ENCODE results near the gene AMN.

AMN gene

DNA sequence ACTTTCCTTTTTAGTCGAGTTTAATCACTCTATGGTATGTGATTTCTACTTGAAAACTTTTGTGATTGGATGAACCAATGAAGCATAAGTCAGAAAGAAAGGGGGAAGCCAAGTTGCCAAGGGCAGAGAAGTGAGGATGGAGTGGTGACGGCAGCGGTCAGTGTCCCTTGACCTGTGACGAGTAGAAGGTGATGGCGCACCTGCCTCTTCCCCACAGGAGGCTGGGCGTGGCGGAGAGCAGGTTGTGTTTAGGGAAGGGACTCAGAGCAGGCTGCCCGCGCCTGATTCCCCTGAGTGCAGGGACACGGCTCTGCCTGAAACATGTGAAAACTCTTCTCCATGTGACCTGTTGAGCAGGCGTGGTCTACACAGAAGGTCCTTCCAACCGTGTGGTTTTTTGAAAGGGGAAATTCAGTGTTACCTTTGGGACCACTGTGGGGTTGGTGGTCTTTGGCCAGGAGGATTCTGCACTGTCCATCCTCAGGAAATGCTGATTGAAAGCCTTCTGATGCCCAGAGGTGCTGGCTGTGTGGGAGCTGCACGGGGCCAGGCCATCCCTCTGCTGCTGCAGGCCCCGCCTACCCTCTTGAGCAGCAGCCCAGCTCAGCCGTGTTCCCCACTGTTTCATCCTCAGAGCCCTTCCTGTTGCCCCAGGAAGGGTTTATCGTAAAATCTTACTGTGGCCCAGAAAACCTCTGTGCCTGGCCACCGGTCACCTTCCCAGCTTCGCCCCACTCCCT is 23.5 kb upstream of the AMN start:
- Histone ChIP-seq H3K4me1 (ENCODE audit: control insufficient read depth, insufficient read depth, low read length, poor library complexity, severe bottlenecking) (no peaks in the 10 kb centered on the region), H3K27ac (ENCODE audit: low read depth, low read length, severe bottlenecking) (no peak overlapping the region), H3K9me3 (ENCODE audit: control insufficient read depth, low read length) (no peaks in the 10 kb centered on the region), H3K4me3 (ENCODE audit: extremely low read depth, insufficient read depth, low read length, poor library complexity, severe bottlenecking) (no peak overlapping the region), H3K36me3 (ENCODE audit: control insufficient read depth, insufficient read depth, low read length) (peaks cover 26% of the 10 kb centered on the region)
- WGBS, 2 experiments (ENCODE audit: insufficient coverage in 2 of 2): 89 to 91% methylated on average over 15 to 17 of the region's 18 CpGs

DNA sequence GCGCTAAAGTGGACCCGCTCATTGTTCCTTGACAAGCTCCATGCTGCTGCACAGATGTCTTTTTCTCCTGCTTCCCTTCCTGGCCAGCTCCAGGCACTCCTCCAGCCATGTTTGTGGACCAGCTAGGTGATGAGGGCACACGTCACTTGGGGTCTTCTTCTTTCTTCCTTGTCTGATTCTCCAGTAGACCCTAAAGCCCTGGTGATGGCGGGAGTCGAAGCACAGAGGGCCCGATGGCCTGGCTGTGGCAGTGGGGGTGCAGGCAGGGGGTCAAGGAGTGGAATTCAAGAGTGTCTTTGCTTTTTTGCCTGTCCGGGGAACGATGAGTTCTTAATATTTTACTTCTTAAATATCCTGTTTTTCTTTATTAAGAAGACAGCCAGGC is 23.0 kb upstream of the AMN start:
- Histone ChIP-seq H3K4me3 (ENCODE audit: extremely low read depth, insufficient read depth, low read length, poor library complexity, severe bottlenecking) (no peak overlapping the region), H3K36me3 (ENCODE audit: control insufficient read depth, insufficient read depth, low read length) (peaks cover 24% of the 10 kb centered on the region), H3K9me3 (ENCODE audit: control insufficient read depth, low read length) (no peaks in the 10 kb centered on the region), H3K4me1 (ENCODE audit: control insufficient read depth, insufficient read depth, low read length, poor library complexity, severe bottlenecking) (no peaks in the 10 kb centered on the region), H3K27ac (ENCODE audit: low read depth, low read length, severe bottlenecking) (no peak overlapping the region)
- 100% methylated on average over 4 to 5 of the region's 8 CpGs for WGBS, 2 experiments (ENCODE audit: insufficient coverage in 2 of 2)

DNA sequence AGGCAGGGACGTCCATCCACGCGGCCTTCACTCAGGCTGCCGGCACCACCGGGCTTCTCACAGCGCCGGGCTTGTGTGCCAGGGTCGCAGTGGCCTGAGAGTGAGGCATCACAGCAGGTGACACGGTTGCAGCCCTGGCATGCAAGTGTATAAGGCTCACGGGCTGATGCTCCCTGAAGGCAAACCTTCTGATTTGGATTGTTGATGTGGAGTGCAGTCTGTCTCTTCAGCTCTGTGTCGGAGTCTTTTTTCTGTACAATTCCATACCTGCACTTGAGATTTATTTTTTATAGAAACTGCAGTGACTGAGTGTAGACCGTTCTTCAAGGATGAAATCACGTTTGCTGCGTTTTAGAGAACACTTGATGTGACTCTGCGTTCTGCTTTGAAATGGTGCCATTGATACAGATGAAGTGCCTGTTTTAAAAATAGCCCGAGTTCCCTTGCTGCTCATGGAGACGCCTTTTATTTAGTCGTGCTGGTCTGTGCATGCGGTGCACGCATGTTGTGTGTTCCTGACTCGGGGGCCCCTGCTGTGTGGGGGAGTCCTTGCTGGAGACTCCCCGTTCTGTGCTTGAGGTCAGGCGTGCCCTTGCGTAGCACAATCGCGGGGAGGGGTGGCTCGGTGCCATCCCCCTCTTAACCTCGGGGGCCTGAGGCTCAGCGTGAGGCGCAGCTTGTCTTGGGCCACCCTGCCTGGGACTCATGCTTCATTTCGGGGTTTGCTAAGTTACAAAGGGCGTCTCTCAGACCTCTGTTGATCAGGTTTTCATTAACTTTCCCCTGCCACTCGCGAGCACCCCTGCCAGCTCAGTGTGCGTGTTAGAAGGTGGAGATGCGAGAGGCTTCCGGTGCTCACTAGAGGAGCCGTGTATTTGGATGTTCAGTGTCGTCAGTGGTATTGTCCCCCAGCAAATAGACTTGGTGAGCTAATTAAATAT is 21.6 kb upstream of the AMN start:
- Histone ChIP-seq H3K4me3 (ENCODE audit: extremely low read depth, insufficient read depth, low read length, poor library complexity, severe bottlenecking) (no peak overlapping the region), H3K4me1 (ENCODE audit: control insufficient read depth, insufficient read depth, low read length, poor library complexity, severe bottlenecking) (no peaks in the 10 kb centered on the region), H3K9me3 (ENCODE audit: control insufficient read depth, low read length) (no peaks in the 10 kb centered on the region), H3K36me3 (ENCODE audit: control insufficient read depth, insufficient read depth, low read length) (peaks cover 30% of the 10 kb centered on the region), H3K27ac (ENCODE audit: low read depth, low read length, severe bottlenecking) (no peak overlapping the region)
- WGBS, 2 experiments (ENCODE audit: insufficient coverage in 2 of 2): 90 to 94% methylated on average over 38 of the region's 39 CpGs

DNA sequence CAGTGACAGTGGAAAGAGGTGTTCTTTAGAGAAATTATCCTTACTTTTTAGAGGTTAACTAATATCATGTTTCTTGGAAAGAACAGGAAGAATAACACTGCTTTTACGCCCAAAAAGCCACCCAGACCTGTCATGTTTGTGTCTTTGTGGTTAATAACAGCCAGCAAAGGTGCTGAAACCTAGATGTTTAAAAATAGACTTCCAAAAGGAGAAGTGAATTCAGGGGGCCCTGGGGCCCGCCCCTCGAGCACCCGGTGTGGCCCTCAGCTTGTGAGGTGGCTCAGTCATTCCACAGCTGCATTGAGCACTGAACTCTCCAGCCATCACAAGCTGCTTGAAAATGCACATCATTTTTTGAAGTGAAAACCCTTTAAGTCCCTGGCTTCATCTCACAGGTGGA is 20.8 kb upstream of the AMN start:
- WGBS, 2 experiments (ENCODE audit: insufficient coverage in 2 of 2): 88 to 89% methylated on average over 4 of the region's 4 CpGs
- Histone ChIP-seq H3K9me3 (ENCODE audit: control insufficient read depth, low read length) (peaks cover 2% of the 10 kb centered on the region), H3K36me3 (ENCODE audit: control insufficient read depth, insufficient read depth, low read length) (peaks cover 36% of the 10 kb centered on the region), H3K4me3 (ENCODE audit: extremely low read depth, insufficient read depth, low read length, poor library complexity, severe bottlenecking) (no peak overlapping the region), H3K4me1 (ENCODE audit: control insufficient read depth, insufficient read depth, low read length, poor library complexity, severe bottlenecking) (no peaks in the 10 kb centered on the region), H3K27ac (ENCODE audit: low read depth, low read length, severe bottlenecking) (no peak overlapping the region)

DNA sequence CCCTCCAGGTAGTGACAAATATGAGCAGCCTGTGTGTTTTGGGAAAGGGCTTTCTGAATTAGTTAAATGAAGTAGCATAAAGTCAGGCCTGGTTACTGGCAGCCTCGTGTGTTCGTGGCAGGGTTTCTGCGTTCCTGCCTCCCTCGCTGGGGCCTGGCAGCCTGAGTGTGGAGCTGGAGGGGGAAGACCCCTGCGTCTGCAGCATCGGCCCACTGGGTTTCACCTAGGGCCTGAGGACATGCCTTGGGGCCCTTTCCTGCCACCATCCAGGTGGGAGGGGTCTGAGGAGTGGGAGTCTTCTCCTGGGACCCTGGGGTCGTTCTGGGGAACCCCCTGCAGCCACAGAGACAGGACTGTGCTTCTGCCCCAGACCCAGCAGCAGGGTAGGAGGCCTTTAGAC is 20.4 kb upstream of the AMN start:
- H3K4me1 ChIP-seq (ENCODE audit: control insufficient read depth, insufficient read depth, low read length, poor library complexity, severe bottlenecking): no peaks in the 10 kb centered on the region
- no peak overlapping the region for H3K4me3 ChIP-seq (ENCODE audit: extremely low read depth, insufficient read depth, low read length, poor library complexity, severe bottlenecking)
- peaks cover 41% of the 10 kb centered on the region for H3K36me3 ChIP-seq (ENCODE audit: control insufficient read depth, insufficient read depth, low read length)
- 96% methylated on average over 6 to 7 of the region's 7 CpGs for WGBS, 2 experiments (ENCODE audit: insufficient coverage in 2 of 2)
- peaks cover 4% of the 10 kb centered on the region for H3K9me3 ChIP-seq (ENCODE audit: control insufficient read depth, low read length)
- H3K27ac ChIP-seq (ENCODE audit: low read depth, low read length, severe bottlenecking): no peak overlapping the region

DNA sequence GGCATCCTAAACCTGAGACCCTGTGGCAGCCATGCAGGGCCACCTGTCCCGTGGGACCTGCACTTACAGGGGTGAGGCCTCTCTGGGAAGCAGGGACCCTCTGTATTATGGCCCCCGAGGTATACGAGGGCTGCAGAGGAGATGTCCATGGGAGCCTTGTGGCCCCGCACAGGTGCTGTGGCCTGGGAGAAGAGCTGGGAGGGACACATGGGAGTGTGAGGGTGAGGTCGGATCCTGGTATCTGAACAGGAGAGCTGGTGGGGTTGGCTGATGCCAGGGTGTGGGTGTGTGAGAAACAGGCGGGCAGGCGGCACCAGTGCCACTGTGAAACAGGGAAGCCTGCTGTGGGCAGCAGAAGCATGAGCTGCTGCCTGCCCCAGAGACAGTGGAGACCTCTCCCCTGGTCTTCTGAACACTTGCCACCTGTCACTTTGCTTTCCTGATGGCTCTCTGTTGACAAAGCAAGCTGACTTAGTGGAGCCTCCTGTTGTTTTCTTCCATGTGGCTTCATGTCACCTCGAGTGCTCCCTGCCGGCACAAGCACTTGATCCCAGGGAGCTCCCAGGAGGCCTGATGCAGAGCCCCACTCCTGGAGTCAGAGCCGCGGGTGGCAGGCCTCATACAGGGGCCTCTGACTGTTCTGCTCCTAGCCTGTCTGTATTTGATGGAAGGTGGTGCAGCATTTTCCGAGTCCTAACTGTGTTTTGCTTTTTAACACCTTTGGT is 19.8 kb upstream of the AMN start:
- Histone ChIP-seq H3K4me3 (ENCODE audit: extremely low read depth, insufficient read depth, low read length, poor library complexity, severe bottlenecking) (no peak overlapping the region), H3K4me1 (ENCODE audit: control insufficient read depth, insufficient read depth, low read length, poor library complexity, severe bottlenecking) (no peaks in the 10 kb centered on the region), H3K27ac (ENCODE audit: low read depth, low read length, severe bottlenecking) (no peak overlapping the region), H3K9me3 (ENCODE audit: control insufficient read depth, low read length) (peaks cover 4% of the 10 kb centered on the region), H3K36me3 (ENCODE audit: control insufficient read depth, insufficient read depth, low read length) (peaks cover 42% of the 10 kb centered on the region)
- WGBS, 2 experiments (ENCODE audit: insufficient coverage in 2 of 2): 91 to 96% methylated on average over 11 to 12 of the region's 12 CpGs

DNA sequence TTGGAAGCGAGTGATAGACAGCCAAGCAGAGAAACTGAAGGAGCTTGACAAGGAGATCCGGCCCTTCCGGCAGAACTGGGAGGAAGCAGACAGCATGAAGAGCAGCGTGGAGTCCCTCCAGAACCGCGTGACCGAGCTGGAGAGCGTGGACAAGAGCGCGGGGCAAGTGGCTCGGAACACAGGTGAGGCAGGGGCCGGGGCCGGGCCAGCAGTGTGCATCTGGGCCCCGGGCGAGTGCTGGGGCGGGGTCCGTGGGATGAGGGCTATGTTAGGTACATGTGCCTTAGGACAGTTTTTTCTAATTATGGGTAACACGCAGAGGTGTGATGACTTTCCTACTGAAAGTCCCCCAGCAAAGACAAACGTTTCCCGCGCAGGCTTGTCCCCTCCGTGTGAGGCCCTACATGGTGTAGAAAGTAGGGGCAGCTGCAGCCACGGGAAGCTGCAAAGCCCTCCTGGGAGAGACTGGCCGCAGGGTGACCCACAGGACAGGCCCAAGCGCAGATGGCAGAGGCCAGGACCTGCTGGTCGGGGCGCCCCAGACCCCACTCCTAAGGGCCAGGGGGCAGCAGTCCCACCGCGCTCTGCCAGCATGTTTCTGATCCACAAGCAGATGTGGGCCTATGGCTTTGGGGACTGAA is 19.1 kb upstream of the AMN start:
- 89 to 91% methylated on average over 18 to 26 of the region's 29 CpGs for WGBS, 2 experiments (ENCODE audit: insufficient coverage in 2 of 2)
- Histone ChIP-seq H3K36me3 (ENCODE audit: control insufficient read depth, insufficient read depth, low read length) (peaks cover 42% of the 10 kb centered on the region), H3K4me1 (ENCODE audit: control insufficient read depth, insufficient read depth, low read length, poor library complexity, severe bottlenecking) (no peaks in the 10 kb centered on the region), H3K9me3 (ENCODE audit: control insufficient read depth, low read length) (peaks cover 4% of the 10 kb centered on the region), H3K27ac (ENCODE audit: low read depth, low read length, severe bottlenecking) (no peak overlapping the region), H3K4me3 (ENCODE audit: extremely low read depth, insufficient read depth, low read length, poor library complexity, severe bottlenecking) (no peak overlapping the region)

DNA sequence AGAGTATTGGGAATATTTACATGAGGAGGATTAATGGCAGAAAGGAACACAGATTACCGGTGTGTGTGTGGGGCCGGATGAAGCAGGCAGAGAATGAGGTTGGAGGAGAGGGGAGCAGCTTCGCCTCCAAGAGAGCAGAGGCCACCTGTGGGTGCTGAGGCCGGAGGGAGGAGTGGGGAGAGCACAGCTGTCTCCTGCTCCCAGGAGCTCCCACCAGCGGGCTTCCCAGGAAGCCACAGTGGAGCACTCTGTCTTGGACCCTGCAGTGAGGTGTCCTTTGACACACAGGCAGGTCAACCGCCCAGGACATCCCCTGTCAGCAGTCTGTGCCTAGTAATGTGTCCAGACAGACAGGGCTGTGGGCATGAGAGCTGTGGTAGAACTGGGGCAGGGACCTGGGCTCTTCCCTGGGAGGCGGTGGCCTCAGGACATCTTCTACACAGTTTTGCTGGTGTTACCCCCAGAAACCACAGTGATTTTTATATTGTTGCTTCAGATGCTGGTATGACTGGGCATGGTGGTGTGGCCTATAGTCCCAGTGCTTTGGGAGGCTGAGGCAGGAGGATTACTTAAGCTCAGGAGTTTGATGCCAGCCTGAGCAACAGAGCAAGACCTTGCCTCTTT is 18.5 kb upstream of the AMN start:
- Histone ChIP-seq H3K4me3 (ENCODE audit: extremely low read depth, insufficient read depth, low read length, poor library complexity, severe bottlenecking) (no peak overlapping the region), H3K9me3 (ENCODE audit: control insufficient read depth, low read length) (peaks cover 4% of the 10 kb centered on the region)

DNA sequence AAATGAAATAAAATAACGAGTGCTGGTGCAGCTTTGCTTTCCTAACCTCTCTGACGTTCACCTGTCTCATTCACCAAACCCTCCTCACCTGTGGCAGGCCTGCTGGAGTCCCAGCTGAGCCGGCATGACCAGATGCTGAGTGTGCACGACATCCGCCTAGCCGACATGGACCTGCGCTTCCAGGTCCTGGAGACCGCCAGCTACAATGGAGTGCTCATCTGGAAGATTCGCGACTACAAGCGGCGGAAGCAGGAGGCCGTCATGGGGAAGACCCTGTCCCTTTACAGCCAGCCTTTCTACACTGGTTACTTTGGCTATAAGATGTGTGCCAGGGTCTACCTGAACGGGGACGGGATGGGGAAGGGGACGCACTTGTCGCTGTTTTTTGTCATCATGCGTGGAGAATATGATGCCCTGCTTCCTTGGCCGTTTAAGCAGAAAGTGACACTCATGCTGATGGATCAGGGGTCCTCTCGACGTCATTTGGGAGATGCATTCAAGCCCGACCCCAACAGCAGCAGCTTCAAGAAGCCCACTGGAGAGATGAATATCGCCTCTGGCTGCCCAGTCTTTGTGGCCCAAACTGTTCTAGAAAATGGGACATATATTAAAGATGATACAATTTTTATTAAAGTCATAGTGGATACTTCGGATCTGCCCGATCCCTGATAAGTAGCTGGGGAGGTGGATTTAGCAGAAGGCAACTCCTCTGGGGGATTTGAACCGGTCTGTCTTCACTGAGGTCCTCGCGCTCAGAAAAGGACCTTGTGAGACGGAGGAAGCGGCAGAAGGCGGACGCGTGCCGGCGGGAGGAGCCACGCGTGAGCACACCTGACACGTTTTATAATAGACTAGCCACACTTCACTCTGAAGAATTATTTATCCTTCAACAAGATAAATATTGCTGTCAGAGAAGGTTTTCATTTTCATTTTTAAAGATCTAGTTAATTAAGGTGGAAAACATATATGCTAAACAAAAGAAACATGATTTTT is 17.1 kb upstream of the AMN start:
- Histone ChIP-seq H3K4me3 (ENCODE audit: extremely low read depth, insufficient read depth, low read length, poor library complexity, severe bottlenecking) (no peak overlapping the region), H3K9me3 (ENCODE audit: control insufficient read depth, low read length) (peaks cover 4% of the 10 kb centered on the region), H3K36me3 (ENCODE audit: control insufficient read depth, insufficient read depth, low read length) (peaks cover 33% of the 10 kb centered on the region), H3K4me1 (ENCODE audit: control insufficient read depth, insufficient read depth, low read length, poor library complexity, severe bottlenecking) (no peaks in the 10 kb centered on the region), H3K27ac (ENCODE audit: low read depth, low read length, severe bottlenecking) (no peak overlapping the region)
- 96 to 97% methylated on average over 28 to 32 of the region's 38 CpGs for WGBS, 2 experiments (ENCODE audit: insufficient coverage in 2 of 2)

More for the DNA sequence above, 18.5 kb upstream of the AMN start:
- H3K4me1 ChIP-seq (ENCODE audit: control insufficient read depth, insufficient read depth, low read length, poor library complexity, severe bottlenecking): no peaks in the 10 kb centered on the region
- 95 to 96% methylated on average over 6 of the region's 7 CpGs for WGBS, 2 experiments (ENCODE audit: insufficient coverage in 2 of 2)
- no peak overlapping the region for H3K27ac ChIP-seq (ENCODE audit: low read depth, low read length, severe bottlenecking)
- peaks cover 42% of the 10 kb centered on the region for H3K36me3 ChIP-seq (ENCODE audit: control insufficient read depth, insufficient read depth, low read length)

Measured in mesodermal cell (in vitro differentiated cells).